Right lobe of liver (tissue), 6 donors: Measurements from ENCODE around the gene PDIA4. TPM values are rescaled to one million over a fixed set of nuclear protein-coding genes. Genes with fewer than 3 reads are reported as not detected.
"Not testable (repeated sequence)": the region's sequence is repeated elsewhere in the genome, so short reads cannot be mapped to it uniquely, and the experiment has no call there.

Experiments
- ATAC-seq, 4 donors: fragments of 200-7000 bp; cut with Tn5 transposase; one replicate each; pipeline ENCODE4 v1.9.1; 2020; ENCODE audit warnings: mild to moderate bottlenecking in 4 of 4, moderate library complexity in 4 of 4
- DNase-seq, 3 donors: peaks; one replicate each; pipeline ENCODE4 v3.0.0-alpha.2; 2020
- H3K27ac ChIP-seq, 3 donors: fragments of 200-600 bp; one replicate each; pipeline ENCODE4 v1.8.0; 2022
- H3K27me3 ChIP-seq, 2 donors: fragments of 200-600 bp; one replicate each; pipeline ENCODE4 v1.8.0; 2022
- H3K36me3 ChIP-seq, 4 donors: fragments of 200-600 bp; sonication (generic) in 1 of 4; one replicate each; pipeline versions ENCODE4 v1.5.1 to v1.8.0; 2017 to 2022; ENCODE audit warnings: control low read depth in 1 of 4
- H3K4me1 ChIP-seq, 4 donors: fragments of 200-600 bp; sonication (generic) in 1 of 4; one replicate each; pipeline versions ENCODE4 v1.5.1 to v1.8.0; 2017 to 2022; ENCODE audit warnings: control low read depth in 1 of 4
- H3K4me3 ChIP-seq, 3 donors: fragments of 200-600 bp; one replicate each; pipeline ENCODE4 v1.8.0; 2022
- H3K9me3 ChIP-seq, 4 donors: fragments of 200-600 bp; sonication (generic) in 1 of 4; one replicate each; pipeline versions ENCODE4 v1.5.1 to v1.8.0; 2017 to 2022; ENCODE audit warnings: control low read depth in 1 of 4
- CTCF ChIP-seq, 4 donors: fragments of 200-600 bp in 3 of 4; fragments of 450-650 bp in 1 of 4; IDR thresholded peaks; one replicate each; pipeline versions ENCODE4 v1.5.1 to v1.8.0; 2016 to 2022; ENCODE audit warnings: antibody characterized with exemption in 4 of 4, mild to moderate bottlenecking in 2 of 4
- POLR2A ChIP-seq: fragments of 450-650 bp; IDR thresholded peaks from one replicate; pipeline ENCODE4 v1.6.1; 2017; ENCODE audit warnings: antibody characterized with exemption, mild to moderate bottlenecking
- WGBS: methylation state at CpG from one replicate; pipeline ENCODE4 v1.1.6; 2018; ENCODE audit warnings: low coverage, low lambda C conversion rate; ENCODE audit not compliant: insufficient coverage; ENCODE audit errors: missing lambda C conversion rate; 5-methylcytosine and 5-hydroxymethylcytosine counted together
- intact Hi-C, 2 donors: fragments of 100-400 bp; cut with DNase I; formaldehyde crosslinking; loops; one replicate each; pipeline versions ENCODE4 v1.11.2 to v1.14.1; 2022
- total RNA-seq, 6 experiments: library from RNA; depleted of rRNA in 2 of 6; stranded (reverse); fragments of >200 nt in 2 of 6; fragmentation: NEBNext Ultra II Directional in 3 of 6; extraction: Animal tissue kit (Norgen Biotek cat#: 25700) in 3 of 6; gene quantifications; one replicate each; pipeline versions ENCODE4 v1.1.0 to v1.2.4, GENCODE V29; 2016 to 2023
- donor health status: DM: no; HTN: yes; CAD: no.
- donor health status: DM: no; HTN: no; CAD: no.
- donor health status: DM: no; HTN: no; CAD: no.
- donor health status: DM: no; HTN: yes; CAD: no.
- donor health status: DM: no; HTN: yes; CAD: no.

PDIA4 gene
- total RNA-seq, 6 experiments from 2014 or later, result 218 to 368 (median 272) TPM

- H3K9me3 ChIP-seq, result no peaks in the 10 kb centered on the region
- DNase-seq (no peak), ATAC-seq (no peak)
- no peaks in the 10 kb centered on the region for H3K27me3 ChIP-seq
- no peak overlapping the region for H3K4me3 ChIP-seq
- WGBS, result 75% methylated on average over 5 of the region's 5 CpGs
- H3K4me1 ChIP-seq, result no peaks in the 10 kb centered on the region
- H3K36me3 ChIP-seq, result no peaks in the 10 kb centered on the region
- intact Hi-C loops, result no loop called here
- TF ChIP-seq POLR2A (no peak), CTCF (IDR thresholded peaks at IDR 0.05) (no peak)
- H3K27ac ChIP-seq, result no peak overlapping the region
Measured at GRCh38 chr7:149041350-149041749, 13.0 kb upstream of the PDIA4 start.

- H3K4me3 ChIP-seq, H3K9me3 ChIP-seq, intact Hi-C loops, H3K27me3 ChIP-seq, H3K27ac ChIP-seq, DNase-seq, H3K36me3 ChIP-seq, H3K4me1 ChIP-seq, ATAC-seq: not testable (repeated sequence)
- WGBS, result no CpG with 5 or more reads among the region's 32 CpGs
Measured at GRCh38 chr7:149038641-149039040, 10.3 kb upstream of the PDIA4 start.

GRCh38 chr7:149036676-149037075, 8.4 kb upstream of the PDIA4 start:
- 100% methylated on average over 1 of the region's 1 CpG for WGBS
- no peaks in the 10 kb centered on the region for H3K36me3 ChIP-seq
- no peak for DNase-seq
- intact Hi-C loops, result no loop called here
- no peaks in the 10 kb centered on the region for H3K4me1 ChIP-seq
- no peak for ATAC-seq
- no peak overlapping the region for H3K27ac ChIP-seq
- H3K27me3 ChIP-seq, result no peaks in the 10 kb centered on the region
- H3K4me3 ChIP-seq, result no peak overlapping the region
- TF ChIP-seq POLR2A (no peak), CTCF (IDR thresholded peaks at IDR 0.05) (no peak)
- H3K9me3 ChIP-seq, result no peaks in the 10 kb centered on the region

- intact Hi-C loops, result no loop called here
- DNase-seq (no peak), ATAC-seq (no peak)
- no peaks in the 10 kb centered on the region for H3K9me3 ChIP-seq
- whole genome bisulfite sequencing, result 93% methylated on average over 3 of the region's 3 CpGs
- no peaks in the 10 kb centered on the region for H3K36me3 ChIP-seq
- no peak for TF ChIP-seq POLR2A
- TF ChIP-seq CTCF (IDR thresholded peaks at IDR 0.05), result no peak
- peaks cover 0 to 8% (median 0%) of the 10 kb centered on the region in 4 donors for H3K4me1 ChIP-seq
- H3K27ac ChIP-seq, result no peak overlapping the region
- no peaks in the 10 kb centered on the region for H3K27me3 ChIP-seq
- no peak overlapping the region for H3K4me3 ChIP-seq
Measured at GRCh38 chr7:149031353-149031910, 3.1 kb upstream of the PDIA4 start.

- WGBS, result 89% methylated on average over 9 of the region's 9 CpGs
- DNase-seq, H3K9me3 ChIP-seq, intact Hi-C loops, H3K36me3 ChIP-seq, H3K27ac ChIP-seq, ATAC-seq, H3K27me3 ChIP-seq, H3K4me3 ChIP-seq: not testable (repeated sequence)
- H3K4me1 ChIP-seq, result peaks cover 0 to 18% (median 1%) of the 10 kb centered on the region in 4 donors
Measured at GRCh38 chr7:149030439-149030838, 2.1 kb upstream of the PDIA4 start.
